Stimulated activated CD4-positive, alpha-beta T cell treated with anti-CD3 and anti-CD28 coated beads, Interleukin-4, amount 100 ng/mL, for 24 hours (primary cell): ENCODE data around the gene PDE1A.

Experiments used
- DNase-seq: peaks from one replicate; pipeline ENCODE4 v3.0.0-alpha.2; 2020

Gene PDE1A

GRCh38 chr2:182113334-182113733, 313.5 kb downstream of the PDE1A start:
- no peak for DNase-seq

- no peak for DNase-seq
These were observed 316.5 kb downstream of the PDE1A start for GRCh38 chr2:182110347-182110746.

- DNase-seq = no peak
These were observed 323.3 kb downstream of the PDE1A start for GRCh38 chr2:182103526-182103925.

- DNase-seq = no peak
These were observed 325.6 kb downstream of the PDE1A start for GRCh38 chr2:182101263-182101662.

GRCh38 chr2:182098648-182099047, 328.2 kb downstream of the PDE1A start:
- no peak for DNase-seq

GRCh38 chr2:182097571-182098164, 329.2 kb downstream of the PDE1A start:
- DNase-seq = no peak

- no peak for DNase-seq
These were observed 336.4 kb downstream of the PDE1A start for GRCh38 chr2:182090486-182090885.
